Anterior cingulate cortex (tissue), 58 donors: ENCODE data around the gene LDHD.
"Not testable (repeated sequence)": the region's sequence is repeated elsewhere in the genome, so short reads cannot be mapped to it uniquely, and the experiment has no call there.

Experiments
- DNase-seq, 58 donors: peaks; one replicate each; lab custom pipeline; 2025; lab: John Stamatoyannopoulos, UW

LDHD gene

GRCh38 chr16:75116081-75116910, at the start of gene LDHD:
Gene LDHD, minus strand, starts transcription at chr16:75116780. Its CDS starts 60 bp downstream, at chr16:75116720.
- peak in 57 of 58 donors; percentile 47 to 94 (median 82) for DNase-seq

- DNase-seq, result no peak
Observed at GRCh38 chr16:75160386-75160785, 43.8 kb upstream of the LDHD start.

- no peak for DNase-seq
Observed at GRCh38 chr16:75152635-75153034, 36.1 kb upstream of the LDHD start.

GRCh38 chr16:75151798-75152197, 35.2 kb upstream of the LDHD start:
- no peak for DNase-seq

- DNase-seq, result peak; percentile 49 to 98 (median 89)
Observed at GRCh38 chr16:75148311-75149195, 32.0 kb upstream of the LDHD start, which contains the start of gene ZFP1. Gene ZFP1, plus strand, starts transcription at chr16:75148524. Its CDS starts 4,428 bp downstream, at chr16:75152952.

- no peak for DNase-seq
Observed at GRCh38 chr16:75147968-75148310, 31.4 kb upstream of the LDHD start.

GRCh38 chr16:75143941-75144340, 27.4 kb upstream of the LDHD start:
- no peak for DNase-seq

GRCh38 chr16:75139498-75139897, 22.9 kb upstream of the LDHD start:
- DNase-seq, result no peak

- no peak for DNase-seq
Observed at GRCh38 chr16:75138636-75139035, 22.1 kb upstream of the LDHD start.

GRCh38 chr16:75138233-75138632, 21.7 kb upstream of the LDHD start:
- no peak for DNase-seq

- no peak for DNase-seq
Observed at GRCh38 chr16:75131081-75131480, 14.5 kb upstream of the LDHD start.

GRCh38 chr16:75130150-75130771, 13.7 kb upstream of the LDHD start:
- no peak for DNase-seq

GRCh38 chr16:75129421-75130149, 13.0 kb upstream of the LDHD start:
- DNase-seq, result not testable (repeated sequence)

GRCh38 chr16:75127713-75128415, 11.3 kb upstream of the LDHD start:
- no peak for DNase-seq

GRCh38 chr16:75122609-75123008, 6.0 kb upstream of the LDHD start:
- DNase-seq, result no peak

- DNase-seq, result no peak
Observed at GRCh38 chr16:75121949-75122568, 5.5 kb upstream of the LDHD start.

GRCh38 chr16:75120253-75120652, 3.7 kb upstream of the LDHD start:
- DNase-seq, result no peak

- no peak for DNase-seq
Observed at GRCh38 chr16:75118943-75119539, 2.5 kb upstream of the LDHD start.

- DNase-seq, result no peak
Observed at GRCh38 chr16:75116911-75117245, 298 bp upstream of the LDHD start.
